SK-N-SH (cell line): ENCODE results near the gene TP73. TPM values are rescaled to one million over a fixed set of nuclear protein-coding genes. Genes with fewer than 3 reads are reported as not detected.

Experiments used
- CTCF ChIA-PET: fragments of 300-600, 350-600 bp; formaldehyde crosslinking; extraction: SDS; loops from one replicate; lab custom pipeline; 2021; lab: Yijun Ruan, JAX
- POLR2A ChIA-PET: fragments of 350-600 bp; sonication (Branson Sonifier 250); formaldehyde crosslinking; extraction: SDS; loops from one replicate; lab custom pipeline; 2020; ENCODE audit warnings: antibody characterized with exemption, inconsistent platforms; lab: Yijun Ruan, JAX
- DNase-seq: peaks from one replicate; pipeline ENCODE4 v3.0.0; 2012
- H2AFZ ChIP-seq: fragments of 200-600 bp; sonication (generic); 2 replicates; pipeline ENCODE4 v1.8.1; 2016; ENCODE audit warnings: antibody characterized with exemption, mild to moderate bottlenecking, low read depth
- H3F3A ChIP-seq: fragments of 200-600 bp; sonication (generic); replicated peaks from 2 replicates; pipeline ENCODE3; 2016; ENCODE audit warnings: antibody characterized with exemption, mild to moderate bottlenecking; ENCODE audit not compliant: insufficient read depth
- H3K27ac ChIP-seq, 2 experiments: fragments of 200-500 bp in 1 of 2; fragments of 200-600 bp in 1 of 2; sonication (Bioruptor generic) in 1 of 2; sonication (generic), shearing (Covaris generic) in 1 of 2; 2 replicates each; pipeline versions ENCODE4 v1.5.1 to v1.6.1; 2014 to 2016; ENCODE audit warnings: low read depth in 2 of 2, inconsistent platforms in 1 of 2, low read length in 1 of 2, mild to moderate bottlenecking in 1 of 2, mixed read lengths in 1 of 2
- H3K27me3 ChIP-seq: fragments of 200-600 bp; sonication (generic), shearing (Covaris generic); 2 replicates; pipeline ENCODE4 v1.6.1; 2016; ENCODE audit warnings: mixed run types; ENCODE audit not compliant: insufficient read depth
- H3K36me3 ChIP-seq, 2 experiments: fragments of 200-500 bp in 1 of 2; fragments of 200-600 bp in 1 of 2; sonication (Bioruptor generic) in 1 of 2; sonication (generic) in 1 of 2; replicated peaks in 1 of 2; 2 replicates each; pipeline versions ENCODE3 to v1.5.1; 2014 to 2016; ENCODE audit warnings: low read length in 1 of 2, mild to moderate bottlenecking in 1 of 2; ENCODE audit not compliant: insufficient read depth in 2 of 2, control insufficient read depth in 1 of 2
- H3K4me1 ChIP-seq, 2 experiments: fragments of 200-500 bp in 1 of 2; fragments of 200-600 bp in 1 of 2; sonication (Bioruptor generic) in 1 of 2; sonication (generic), shearing (Covaris generic) in 1 of 2; 2 replicates each; pipeline versions ENCODE4 v1.5.1 to v1.6.1; 2014 to 2016; ENCODE audit warnings: low read depth in 1 of 2, low read length in 1 of 2, mixed run types in 1 of 2; ENCODE audit not compliant: insufficient read depth in 2 of 2, control insufficient read depth in 1 of 2
- H3K4me2 ChIP-seq: fragments of 200-600 bp; sonication (generic), shearing (Covaris generic); 2 replicates; pipeline ENCODE4 v1.6.1; 2017; ENCODE audit warnings: mixed run types
- H3K4me3 ChIP-seq, 2 experiments: fragments of 200-500 bp in 1 of 2; fragments of 200-600 bp in 1 of 2; sonication (Bioruptor generic) in 1 of 2; sonication (generic), shearing (Covaris generic) in 1 of 2; 2 replicates each; pipeline versions ENCODE4 v1.5.1 to v1.8.1; 2014 to 2016; ENCODE audit warnings: low read depth in 2 of 2, inconsistent platforms in 1 of 2, low read length in 1 of 2, mild to moderate bottlenecking in 1 of 2, mixed read lengths in 1 of 2, moderate library complexity in 1 of 2
- H3K79me2 ChIP-seq: fragments of 200-600 bp; sonication (generic); 2 replicates; pipeline ENCODE4 v1.8.1; 2017; ENCODE audit warnings: mild to moderate bottlenecking; ENCODE audit not compliant: insufficient read depth
- H3K9ac ChIP-seq: fragments of 200-600 bp; sonication (generic); 2 replicates; pipeline ENCODE4 v1.6.1; 2017; ENCODE audit warnings: mixed run types
- H3K9me2 ChIP-seq: fragments of 200-600 bp; sonication (generic); 2 replicates; pipeline ENCODE4 v1.6.1; 2017; ENCODE audit warnings: mixed run types
- H3K9me3 ChIP-seq: fragments of 200-600 bp; sonication (generic); 2 replicates; pipeline ENCODE4 v1.6.1; 2017; ENCODE audit warnings: mixed run types, mild to moderate bottlenecking, moderate library complexity
- H4K20me1 ChIP-seq: fragments of 200-600 bp; sonication (generic); 2 replicates; pipeline ENCODE4 v1.6.1; 2017; ENCODE audit warnings: mild to moderate bottlenecking, mixed run types; ENCODE audit not compliant: insufficient read depth
- CHD2 ChIP-seq: fragments of 150-350 bp; IDR thresholded peaks from 2 replicates; pipeline ENCODE4 v1.6.1; 2018; ENCODE audit warnings: low read length; ENCODE audit not compliant: partially characterized antibody
- EP300 ChIP-seq, 2 experiments: IDR thresholded peaks; 2 replicates each; pipeline versions ENCODE4 v1.4.0 to v1.6.1; 2012; ENCODE audit warnings: borderline replicate concordance in 1 of 2, low read depth in 1 of 2, low read length in 1 of 2
- FOSL2 ChIP-seq: IDR thresholded peaks from 2 replicates; pipeline ENCODE4 v1.4.0; 2012; ENCODE audit warnings: low read depth, mild to moderate bottlenecking, moderate library complexity, borderline replicate concordance
- FOXJ3 ChIP-seq: sonication (generic); formaldehyde crosslinking; IDR thresholded peaks from 2 replicates; pipeline ENCODE4 v1.5.1; 2020; ENCODE audit warnings: mild to moderate bottlenecking, missing genetic modification reagents
- GABPA ChIP-seq: IDR thresholded peaks from 2 replicates; pipeline ENCODE4 v1.4.0; 2012; ENCODE audit warnings: low read depth, mild to moderate bottlenecking
- GATA2 ChIP-seq: sonication (generic); formaldehyde crosslinking; IDR thresholded peaks from 2 replicates; pipeline ENCODE4 v1.5.0; 2020; ENCODE audit warnings: mild to moderate bottlenecking, missing genetic modification reagents
- MEF2A ChIP-seq: IDR thresholded peaks from 2 replicates; pipeline ENCODE4 v1.4.0; 2012; ENCODE audit warnings: low read depth, borderline replicate concordance
- NRF1 ChIP-seq: IDR thresholded peaks from 2 replicates; pipeline ENCODE4 v1.6.1; 2012; ENCODE audit warnings: low read depth, mild to moderate bottlenecking, low read length
- RCOR1 ChIP-seq: fragments of 150-350 bp; IDR thresholded peaks from 2 replicates; pipeline ENCODE4 v1.6.1; 2017; ENCODE audit warnings: antibody characterized with exemption, low read length
- TAF1 ChIP-seq: IDR thresholded peaks from 2 replicates; pipeline ENCODE4 v1.6.1; 2012; ENCODE audit warnings: low read depth, mild to moderate bottlenecking, low read length, moderate library complexity, borderline replicate concordance
- TCF12 ChIP-seq: IDR thresholded peaks from 2 replicates; pipeline ENCODE4 v1.4.0; 2012
- TEAD4 ChIP-seq: IDR thresholded peaks from 2 replicates; pipeline ENCODE4 v1.4.0; 2012; ENCODE audit warnings: mild to moderate bottlenecking, borderline replicate concordance; ENCODE audit not compliant: insufficient read depth
- YY1 ChIP-seq: IDR thresholded peaks from 2 replicates; pipeline ENCODE4 v1.4.0; 2012; ENCODE audit warnings: low read depth, mild to moderate bottlenecking
- WGBS: methylation state at CpG from one replicate; pipeline ENCODE4 v1.1.6; 2017; ENCODE audit warnings: low lambda C conversion rate; 5-methylcytosine and 5-hydroxymethylcytosine counted together
- polyA plus RNA-seq, 3 experiments: library from polyadenylated mRNA; depleted of rRNA; stranded (reverse); fragments of >200 nt; gene quantifications; 2 replicates each; pipeline ENCODE4 v1.2.3, GENCODE V29; 2012
- TF ChIP-seq, protein P1 (sequence below): IDR thresholded peaks from 2 replicates; pipeline ENCODE4 v1.4.0; 2012; ENCODE audit warnings: low read depth, borderline replicate concordance
- TF ChIP-seq, protein P2 (sequence below): fragments of 150-350 bp; IDR thresholded peaks from 2 replicates; pipeline ENCODE4 v1.6.1; 2016; ENCODE audit warnings: mild to moderate bottlenecking, low read depth, low read length
- TF ChIP-seq, protein P3 (sequence below): IDR thresholded peaks from 2 replicates; pipeline ENCODE4; 2012
- TF ChIP-seq, protein P4 (sequence below): fragments of 200-600 bp; sonication (generic); IDR thresholded peaks from 2 replicates; pipeline ENCODE4 v1.6.1; 2017; ENCODE audit warnings: antibody characterized with exemption, mild to moderate bottlenecking, moderate library complexity

TP73 gene
- polyA plus RNA-seq, 1 of the 3 experiments (the other 2 are of a cell fraction), result 0.64 TPM

DNA sequence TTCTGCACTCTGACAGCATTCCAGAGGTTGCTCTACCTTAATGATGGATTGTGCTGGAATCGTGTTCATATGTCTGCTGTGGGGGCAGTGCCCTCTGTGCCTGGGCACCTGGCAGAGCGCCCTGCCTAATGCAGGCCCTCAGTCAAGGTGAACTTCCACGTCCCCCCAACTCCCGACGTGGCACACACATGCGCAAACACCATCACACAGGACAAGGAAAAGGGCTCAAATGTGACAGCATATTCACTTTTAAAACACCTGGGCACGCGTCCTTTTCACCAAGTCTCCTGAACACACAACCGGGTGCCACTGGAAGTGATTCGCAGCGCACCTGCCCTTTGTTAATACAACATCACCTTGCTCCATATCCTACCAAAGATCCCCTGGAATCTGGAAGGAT, 15.8 kb upstream of the TP73 start:
- Histone ChIP-seq H3K9me3 (no peaks in the 10 kb centered on the region), H4K20me1 (no peaks in the 10 kb centered on the region), H3K9ac (no peak overlapping the region), H3K9me2 (no peaks in the 10 kb centered on the region), H3K4me2 (no peak overlapping the region), H3K27ac (no peak overlapping the region), H3K4me1 (no peaks in the 10 kb centered on the region), H2AFZ (no peak overlapping the region), H3F3A (no peaks in the 10 kb centered on the region), H3K4me3 (no peak overlapping the region), H3K27me3 (no peaks in the 10 kb centered on the region), H3K36me3 (peaks cover 4 to 85% of the 10 kb centered on the region in 2 experiments), H3K79me2 (no peaks in the 10 kb centered on the region)
- 91% methylated on average over 6 of the region's 11 CpGs for WGBS
- TF ChIP-seq EP300 (IDR thresholded peaks at IDR 0.05; ENCODE audit: borderline replicate concordance in 1 of 2, low read depth in 1 of 2, low read length in 1 of 2) (no peak), GABPA (no peak), NRF1 (no peak), FOXJ3 (CRISPR knock-in tag) (no peak), YY1 (no peak), GATA2 (CRISPR knock-in tag) (no peak), TEAD4 (no peak), RCOR1 (no peak), FOSL2 (no peak), MEF2A (no peak), TAF1 (no peak), CHD2 (no peak), TCF12 (no peak)
- TF ChIP-seq, protein P1, sequence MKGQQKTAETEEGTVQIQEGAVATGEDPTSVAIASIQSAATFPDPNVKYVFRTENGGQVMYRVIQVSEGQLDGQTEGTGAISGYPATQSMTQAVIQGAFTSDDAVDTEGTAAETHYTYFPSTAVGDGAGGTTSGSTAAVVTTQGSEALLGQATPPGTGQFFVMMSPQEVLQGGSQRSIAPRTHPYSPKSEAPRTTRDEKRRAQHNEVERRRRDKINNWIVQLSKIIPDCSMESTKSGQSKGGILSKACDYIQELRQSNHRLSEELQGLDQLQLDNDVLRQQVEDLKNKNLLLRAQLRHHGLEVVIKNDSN, result no peak
- TF ChIP-seq, protein P2, sequence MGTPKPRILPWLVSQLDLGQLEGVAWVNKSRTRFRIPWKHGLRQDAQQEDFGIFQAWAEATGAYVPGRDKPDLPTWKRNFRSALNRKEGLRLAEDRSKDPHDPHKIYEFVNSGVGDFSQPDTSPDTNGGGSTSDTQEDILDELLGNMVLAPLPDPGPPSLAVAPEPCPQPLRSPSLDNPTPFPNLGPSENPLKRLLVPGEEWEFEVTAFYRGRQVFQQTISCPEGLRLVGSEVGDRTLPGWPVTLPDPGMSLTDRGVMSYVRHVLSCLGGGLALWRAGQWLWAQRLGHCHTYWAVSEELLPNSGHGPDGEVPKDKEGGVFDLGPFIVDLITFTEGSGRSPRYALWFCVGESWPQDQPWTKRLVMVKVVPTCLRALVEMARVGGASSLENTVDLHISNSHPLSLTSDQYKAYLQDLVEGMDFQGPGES, result no peak
- TF ChIP-seq, protein P3, sequence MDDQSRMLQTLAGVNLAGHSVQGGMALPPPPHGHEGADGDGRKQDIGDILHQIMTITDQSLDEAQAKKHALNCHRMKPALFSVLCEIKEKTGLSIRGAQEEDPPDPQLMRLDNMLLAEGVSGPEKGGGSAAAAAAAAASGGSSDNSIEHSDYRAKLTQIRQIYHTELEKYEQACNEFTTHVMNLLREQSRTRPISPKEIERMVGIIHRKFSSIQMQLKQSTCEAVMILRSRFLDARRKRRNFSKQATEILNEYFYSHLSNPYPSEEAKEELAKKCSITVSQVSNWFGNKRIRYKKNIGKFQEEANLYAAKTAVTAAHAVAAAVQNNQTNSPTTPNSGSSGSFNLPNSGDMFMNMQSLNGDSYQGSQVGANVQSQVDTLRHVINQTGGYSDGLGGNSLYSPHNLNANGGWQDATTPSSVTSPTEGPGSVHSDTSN, result no peak
- TF ChIP-seq, protein P4, sequence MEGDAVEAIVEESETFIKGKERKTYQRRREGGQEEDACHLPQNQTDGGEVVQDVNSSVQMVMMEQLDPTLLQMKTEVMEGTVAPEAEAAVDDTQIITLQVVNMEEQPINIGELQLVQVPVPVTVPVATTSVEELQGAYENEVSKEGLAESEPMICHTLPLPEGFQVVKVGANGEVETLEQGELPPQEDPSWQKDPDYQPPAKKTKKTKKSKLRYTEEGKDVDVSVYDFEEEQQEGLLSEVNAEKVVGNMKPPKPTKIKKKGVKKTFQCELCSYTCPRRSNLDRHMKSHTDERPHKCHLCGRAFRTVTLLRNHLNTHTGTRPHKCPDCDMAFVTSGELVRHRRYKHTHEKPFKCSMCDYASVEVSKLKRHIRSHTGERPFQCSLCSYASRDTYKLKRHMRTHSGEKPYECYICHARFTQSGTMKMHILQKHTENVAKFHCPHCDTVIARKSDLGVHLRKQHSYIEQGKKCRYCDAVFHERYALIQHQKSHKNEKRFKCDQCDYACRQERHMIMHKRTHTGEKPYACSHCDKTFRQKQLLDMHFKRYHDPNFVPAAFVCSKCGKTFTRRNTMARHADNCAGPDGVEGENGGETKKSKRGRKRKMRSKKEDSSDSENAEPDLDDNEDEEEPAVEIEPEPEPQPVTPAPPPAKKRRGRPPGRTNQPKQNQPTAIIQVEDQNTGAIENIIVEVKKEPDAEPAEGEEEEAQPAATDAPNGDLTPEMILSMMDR, result no peak
- CTCF ChIA-PET, result interaction anchor here (1.2 to 1.5 kb wide), 2 partner anchors 59 to 88 kb away, joined by 3 read pairs; no protein-coding TSS in a partner anchor
- POLR2A ChIA-PET, result no interaction called here
- no peak for DNase-seq
